ENCODE results near the gene MTFR1L. TPM values are rescaled to one million over a fixed set of nuclear protein-coding genes. Genes with fewer than 3 reads are reported as not detected.

The MTFR1L gene
- total RNA-seq, 2 donors from 2014 or later: 45.6 to 59.6 TPM

- intact Hi-C loops (cut with DNase I): no loop called here
Observed at GRCh38 chr1:25786887-25787759, 32.6 kb upstream of the MTFR1L start.

GRCh38 chr1:25787760-25788166, 32.0 kb upstream of the MTFR1L start:
- DNase-seq (ENCODE audit: low spot score): no peak
- intact Hi-C loops (cut with DNase I): no loop called here

More at GRCh38 chr1:25786887-25787759, 32.6 kb upstream of the MTFR1L start:
- DNase-seq (ENCODE audit: low spot score): no peak

GRCh38 chr1:25790472-25790871, 29.3 kb upstream of the MTFR1L start:
- intact Hi-C loops (cut with DNase I): loop anchor here in 1 of 2 donors (10.0 kb wide), 1 partner anchor 96 kb away; no protein-coding TSS in a partner anchor
- no peak for DNase-seq (ENCODE audit: low spot score)

- DNase-seq (ENCODE audit: low spot score): no peak
- intact Hi-C loops (cut with DNase I): loop anchor here in 1 of 2 donors (10.0 kb wide), 1 partner anchor 97 kb away; no protein-coding TSS in a partner anchor
Observed at GRCh38 chr1:25792115-25792514, 27.6 kb upstream of the MTFR1L start.

- intact Hi-C loops (cut with DNase I): loop anchor here in 1 of 2 donors (10.0 kb wide), 1 partner anchor 99 kb away; no protein-coding TSS in a partner anchor
- DNase-seq (ENCODE audit: low spot score): no peak
Observed at GRCh38 chr1:25793585-25794170, 26.1 kb upstream of the MTFR1L start.

GRCh38 chr1:25794325-25794724, 25.4 kb upstream of the MTFR1L start:
- no peak for DNase-seq (ENCODE audit: low spot score)
- intact Hi-C loops (cut with DNase I): loop anchor here in 1 of 2 donors (10.0 kb wide), 1 partner anchor 100 kb away; no protein-coding TSS in a partner anchor

GRCh38 chr1:25795211-25795610, 24.5 kb upstream of the MTFR1L start:
- intact Hi-C loops (cut with DNase I): loop anchor here in 1 of 2 donors (5.0 to 10.0 kb wide), 2 partner anchors 53 to 100 kb away; no protein-coding TSS in a partner anchor
- DNase-seq (ENCODE audit: low spot score): no peak

GRCh38 chr1:25795946-25796810, 23.6 kb upstream of the MTFR1L start:
- intact Hi-C loops (cut with DNase I): loop anchor here (2.0 to 10.0 kb wide), 4 partner anchors 54 to 187 kb away; partner anchors contain the start of gene MAN1C1 (in 1 of the 2)
- no peak for DNase-seq (ENCODE audit: low spot score)

GRCh38 chr1:25796811-25797458, 22.8 kb upstream of the MTFR1L start:
- peak; percentile 96 for DNase-seq (ENCODE audit: low spot score)
- intact Hi-C loops (cut with DNase I): loop anchor here (1.0 to 10.0 kb wide), 5 partner anchors 19 to 188 kb away; partner anchors contain the start of gene MAN1C1 (in 1 of the 2)

GRCh38 chr1:25797939-25798338, 21.8 kb upstream of the MTFR1L start:
- DNase-seq (ENCODE audit: low spot score): no peak
- intact Hi-C loops (cut with DNase I): loop anchor here (1.0 to 10.0 kb wide), 6 partner anchors 18 to 189 kb away; partner anchors contain the start of gene MAN1C1 (in 1 of the 2)

GRCh38 chr1:25798666-25799351, 20.9 kb upstream of the MTFR1L start:
- intact Hi-C loops (cut with DNase I): loop anchor here (2.0 to 10.0 kb wide), 3 partner anchors 57 to 188 kb away; no protein-coding TSS in a partner anchor
- DNase-seq (ENCODE audit: low spot score): no peak

GRCh38 chr1:25799352-25799934, 20.3 kb upstream of the MTFR1L start:
- intact Hi-C loops (cut with DNase I): loop anchor here (2.0 to 10.0 kb wide), 3 partner anchors 57 to 189 kb away; no protein-coding TSS in a partner anchor
- DNase-seq (ENCODE audit: low spot score): no peak

- DNase-seq (ENCODE audit: low spot score): peak; percentile 90
- intact Hi-C loops (cut with DNase I): loop anchor here (2.0 to 10.0 kb wide), 3 partner anchors 58 to 189 kb away; no protein-coding TSS in a partner anchor
Observed at GRCh38 chr1:25799935-25800702, 19.6 kb upstream of the MTFR1L start, which contains the start of gene SELENON. TSS of gene SELENON (plus strand) at chr1:25800193. CDS start at chr1:25800231, 38 bp downstream.

- no peak for DNase-seq (ENCODE audit: low spot score)
- intact Hi-C loops (cut with DNase I): no loop called here
Observed at GRCh38 chr1:25800703-25801377, 18.9 kb upstream of the MTFR1L start.

GRCh38 chr1:25802915-25803314, 16.8 kb upstream of the MTFR1L start:
- DNase-seq (ENCODE audit: low spot score): no peak
- intact Hi-C loops (cut with DNase I): no loop called here

- no peak for DNase-seq (ENCODE audit: low spot score)
- intact Hi-C loops (cut with DNase I): no loop called here
Observed at GRCh38 chr1:25803368-25803767, 16.4 kb upstream of the MTFR1L start.

Data from posterior vena cava (tissue), 2 donors.